ENCODE measurements around the gene GK2.

The GK2 gene

DNA sequence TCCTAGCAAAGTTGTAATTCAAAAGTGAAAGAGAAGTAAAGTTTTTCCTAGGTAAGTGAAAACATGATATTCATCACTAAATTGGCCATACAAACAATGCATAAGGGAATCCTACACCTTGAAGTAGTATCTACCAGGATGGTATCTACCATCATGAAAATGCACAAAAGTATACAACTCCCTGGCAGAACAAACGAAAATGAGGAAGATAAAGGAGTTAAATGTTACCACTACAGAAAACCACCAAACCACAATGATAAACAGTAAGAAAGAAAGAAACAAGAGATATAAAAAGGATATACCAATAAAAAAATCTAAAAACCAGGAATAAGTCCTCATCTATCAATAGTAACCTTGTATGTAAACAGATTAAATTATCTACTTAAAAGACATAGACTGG, 26.9 kb downstream of the GK2 start:
- no peak for DNase-seq

DNA sequence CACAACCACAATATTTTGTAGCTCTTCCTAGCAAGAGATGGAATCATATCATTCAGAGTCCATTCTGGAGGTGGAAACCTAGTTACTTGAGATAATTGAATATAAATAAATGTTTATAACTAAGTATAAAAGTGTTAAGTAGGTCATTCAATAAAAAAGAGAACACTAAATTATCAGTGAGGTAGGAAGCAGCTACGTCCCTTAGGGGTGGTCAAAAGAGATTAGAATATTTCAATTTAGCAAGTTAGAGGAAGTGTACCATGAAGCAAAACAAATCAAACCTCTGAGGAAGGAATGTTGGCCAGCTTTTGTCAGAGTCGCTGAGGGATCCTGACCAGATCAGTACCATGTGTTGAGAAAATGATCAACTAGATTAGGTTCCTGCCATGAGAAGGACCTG, 38.0 kb downstream of the GK2 start:
- DNase-seq, result no peak

DNA sequence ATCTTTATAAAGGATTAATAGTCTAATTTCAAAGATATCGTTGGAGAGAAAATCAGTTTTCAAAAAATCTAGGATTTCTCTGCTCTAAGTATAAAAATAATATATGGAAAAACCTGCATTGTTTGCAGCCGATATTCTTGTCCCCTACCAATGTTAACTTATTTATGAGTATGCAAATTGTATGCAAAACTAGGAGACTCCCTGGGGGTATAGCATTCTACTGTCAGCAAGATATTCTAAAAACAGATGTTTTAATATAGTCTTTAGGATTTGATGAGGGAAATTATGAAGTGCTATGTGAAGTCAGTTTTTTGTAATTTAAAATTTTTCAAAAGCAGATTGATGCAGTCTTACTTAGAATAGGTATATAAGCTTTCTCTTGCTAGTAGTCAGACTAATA, 40.9 kb downstream of the GK2 start:
- no peak for DNase-seq

DNA sequence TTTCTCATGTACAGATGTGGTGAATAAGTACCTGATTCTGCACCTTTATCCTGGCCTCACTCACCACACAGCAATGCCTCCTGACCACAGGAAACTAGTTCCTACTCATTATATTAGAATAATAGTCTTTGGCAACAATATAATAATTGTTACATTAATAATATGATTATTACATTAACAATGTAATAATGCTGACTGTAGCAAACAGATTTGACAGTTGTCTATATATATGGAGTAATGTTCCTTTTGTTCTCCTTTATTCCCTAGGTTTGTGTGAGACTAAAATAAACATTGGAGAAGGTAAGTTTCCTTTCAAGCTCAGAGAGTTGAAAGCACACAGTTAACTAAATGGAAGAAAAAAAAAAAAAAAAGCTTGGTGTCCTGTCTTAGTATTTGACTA, 41.6 kb downstream of the GK2 start:
- DNase-seq, result no peak

DNA sequence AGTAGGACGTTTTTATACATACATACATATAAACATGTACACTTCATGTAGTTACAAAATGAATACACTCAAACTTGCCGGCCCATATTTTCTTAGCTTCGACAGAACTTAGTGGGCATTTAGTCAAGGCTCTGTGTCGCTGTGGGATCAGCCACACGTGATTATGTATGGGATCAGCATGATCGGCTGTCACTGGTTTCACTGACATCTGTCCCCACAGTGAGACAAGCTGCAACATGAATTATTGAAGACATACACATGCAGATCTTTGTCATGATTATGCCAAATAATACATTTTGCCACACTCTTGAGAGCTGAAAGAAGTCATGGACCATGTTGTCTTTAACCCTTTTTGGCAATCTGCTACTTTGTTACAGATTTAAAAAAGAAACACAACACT, 44.0 kb downstream of the GK2 start:
- DNase-seq, result no peak

DNA sequence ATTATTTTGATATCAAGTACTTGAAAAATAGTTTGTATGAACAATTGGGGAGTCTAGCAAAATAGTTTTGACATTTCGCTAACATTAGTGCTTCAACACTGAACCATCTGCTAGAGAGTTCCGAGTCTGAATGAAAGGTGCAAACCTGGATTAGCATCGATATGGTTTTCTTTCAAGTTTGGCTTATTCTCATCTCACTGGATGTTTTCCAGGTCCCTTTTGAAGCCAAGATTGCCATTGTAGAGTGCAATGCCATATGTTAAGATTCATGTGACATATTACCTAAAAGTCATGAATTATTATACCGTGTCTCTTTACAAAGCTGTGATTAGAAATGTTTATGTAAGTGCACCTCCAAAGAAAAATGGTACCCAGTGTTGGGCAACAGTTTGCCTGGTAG, 45.4 kb downstream of the GK2 start:
- no peak for DNase-seq

DNA sequence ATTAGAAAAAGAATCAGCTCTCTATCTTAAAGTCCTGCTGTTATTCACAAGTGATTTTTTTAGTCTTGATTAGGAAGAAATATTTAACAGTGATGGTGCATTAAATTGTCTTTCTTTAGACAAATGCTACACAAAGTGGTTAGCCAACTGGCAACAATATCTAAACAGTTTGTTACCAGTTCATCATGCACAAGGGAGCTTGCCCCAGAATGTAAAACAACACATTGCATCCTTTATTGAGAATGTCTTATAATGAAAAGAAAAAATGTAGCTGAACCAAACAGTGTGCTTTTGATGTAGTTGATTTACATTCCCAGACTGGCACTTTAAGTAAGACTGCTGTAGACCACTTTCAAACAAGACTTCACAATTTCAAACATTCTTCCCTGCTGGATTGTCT, 48.0 kb downstream of the GK2 start:
- no peak for DNase-seq

DNA sequence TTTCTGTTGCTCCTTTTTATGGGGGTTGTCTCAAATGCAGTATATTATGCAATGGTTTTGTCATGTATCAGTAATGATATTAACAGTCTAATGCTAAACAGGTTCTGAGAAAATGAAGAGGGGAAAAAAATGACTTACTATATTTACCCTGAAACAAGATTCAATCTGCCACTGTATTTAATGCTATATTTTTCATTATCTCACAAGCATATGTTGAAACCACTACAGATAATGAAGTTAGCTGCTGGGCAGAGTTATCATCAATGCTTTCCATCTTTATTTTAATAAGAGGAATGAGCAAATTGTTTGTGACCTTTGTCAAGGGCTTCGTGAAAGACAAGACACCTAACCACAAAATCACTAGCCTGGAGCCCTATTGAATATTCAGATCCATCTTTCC, 49.6 kb downstream of the GK2 start:
- DNase-seq, result no peak

DNA sequence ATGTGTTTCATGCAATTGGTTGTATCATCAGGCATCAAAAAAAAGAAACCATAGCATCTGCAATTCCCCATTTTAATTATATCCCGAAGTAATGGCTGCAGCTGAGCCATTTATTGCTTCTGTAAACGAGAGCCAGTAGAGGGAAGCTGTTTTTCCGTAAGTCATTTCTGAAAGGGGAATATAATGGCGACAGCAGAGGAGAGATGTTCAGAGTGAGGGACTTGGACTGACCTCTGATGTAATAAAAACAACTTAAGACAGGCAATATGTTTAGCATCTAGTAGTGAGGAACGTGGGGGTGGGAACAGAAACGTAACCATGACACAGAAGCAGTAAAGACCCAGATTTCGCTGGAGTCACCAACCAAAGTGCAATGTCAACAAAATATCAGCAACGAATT, 50.7 kb downstream of the GK2 start:
- no peak for DNase-seq

Measured in effector CD4-positive, alpha-beta T cell (primary cell).